HL-60 (cell line): ENCODE results near the gene CCNB1IP1.

Experiments
- DNase-seq, 2 experiments: peaks; one replicate each; pipeline ENCODE4 v3.0.0-alpha.2; 2010 to 2020; ENCODE audit warnings: low read depth in 1 of 2, low spot score in 1 of 2
- H3K27ac ChIP-seq: fragments of 250-450 bp; sonication (Bioruptor Pico); replicated peaks from 2 replicates; pipeline ENCODE4 v1.5.1; 2020; ENCODE audit warnings: mild to moderate bottlenecking, moderate library complexity
- H3K27me3 ChIP-seq: fragments of 250-450 bp; sonication (Bioruptor Pico); 2 replicates; pipeline ENCODE4 v1.5.1; 2021; ENCODE audit warnings: mild to moderate bottlenecking, moderate library complexity; ENCODE audit not compliant: insufficient read depth, poor library complexity, severe bottlenecking
- H3K4me3 ChIP-seq: replicated peaks from 2 replicates; pipeline ENCODE4 v1.5.1; 2011; ENCODE audit warnings: mild to moderate bottlenecking, control low read depth, low read length; ENCODE audit not compliant: insufficient read depth
- GABPA ChIP-seq: IDR thresholded peaks from 2 replicates; pipeline ENCODE4 v1.6.1; 2012; ENCODE audit warnings: low read depth
- POLR2AphosphoS5 ChIP-seq: IDR thresholded peaks from 2 replicates; pipeline ENCODE4 v1.6.1; 2012; ENCODE audit warnings: low read depth
- REST ChIP-seq: IDR thresholded peaks from 2 replicates; pipeline ENCODE4 v1.6.1; 2012; ENCODE audit warnings: low read depth; ENCODE audit not compliant: insufficient replicate concordance
- SPI1 ChIP-seq: IDR thresholded peaks from 2 replicates; pipeline ENCODE4 v1.6.1; 2012; ENCODE audit warnings: low read depth, mild to moderate bottlenecking, borderline replicate concordance
- TF ChIP-seq, protein P1 (sequence below): IDR thresholded peaks from one replicate; pipeline ENCODE4 v1.5.1; 2011; ENCODE audit warnings: low read length, control low read depth, inconsistent platforms; ENCODE audit not compliant: insufficient read depth

CCNB1IP1 gene

DNA sequence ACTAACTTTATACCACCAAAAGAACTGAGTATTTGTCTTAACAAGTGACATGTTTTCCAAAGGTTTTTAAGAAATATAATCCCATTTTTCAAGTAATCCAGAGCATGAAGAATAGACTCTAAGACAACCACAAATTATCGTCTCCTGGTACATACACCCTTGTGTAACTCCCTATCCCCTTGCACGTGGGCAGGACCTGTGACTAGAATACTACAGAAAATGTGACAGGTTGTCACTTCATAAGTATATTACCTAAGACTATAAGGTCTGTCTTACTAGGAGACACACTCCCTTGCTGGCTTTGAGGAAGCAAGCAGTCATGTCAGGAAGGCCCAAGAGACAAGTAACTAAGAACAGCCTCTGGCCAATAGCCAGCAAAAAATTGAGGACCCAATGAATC, 19.1 kb downstream of the CCNB1IP1 start:
- Histone ChIP-seq H3K27ac (no peak overlapping the region), H3K27me3 (no peaks in the 10 kb centered on the region), H3K4me3 (no peak overlapping the region)
- TF ChIP-seq SPI1: no peak
- DNase-seq: no peak

- DNase-seq: no peak
- H3K4me3 ChIP-seq: no peak overlapping the region; the same call in 1 of the 2 replicates
- TF ChIP-seq REST: no peak
- no peak for TF ChIP-seq GABPA
- no peak for TF ChIP-seq POLR2AphosphoS5
- TF ChIP-seq, protein P1, sequence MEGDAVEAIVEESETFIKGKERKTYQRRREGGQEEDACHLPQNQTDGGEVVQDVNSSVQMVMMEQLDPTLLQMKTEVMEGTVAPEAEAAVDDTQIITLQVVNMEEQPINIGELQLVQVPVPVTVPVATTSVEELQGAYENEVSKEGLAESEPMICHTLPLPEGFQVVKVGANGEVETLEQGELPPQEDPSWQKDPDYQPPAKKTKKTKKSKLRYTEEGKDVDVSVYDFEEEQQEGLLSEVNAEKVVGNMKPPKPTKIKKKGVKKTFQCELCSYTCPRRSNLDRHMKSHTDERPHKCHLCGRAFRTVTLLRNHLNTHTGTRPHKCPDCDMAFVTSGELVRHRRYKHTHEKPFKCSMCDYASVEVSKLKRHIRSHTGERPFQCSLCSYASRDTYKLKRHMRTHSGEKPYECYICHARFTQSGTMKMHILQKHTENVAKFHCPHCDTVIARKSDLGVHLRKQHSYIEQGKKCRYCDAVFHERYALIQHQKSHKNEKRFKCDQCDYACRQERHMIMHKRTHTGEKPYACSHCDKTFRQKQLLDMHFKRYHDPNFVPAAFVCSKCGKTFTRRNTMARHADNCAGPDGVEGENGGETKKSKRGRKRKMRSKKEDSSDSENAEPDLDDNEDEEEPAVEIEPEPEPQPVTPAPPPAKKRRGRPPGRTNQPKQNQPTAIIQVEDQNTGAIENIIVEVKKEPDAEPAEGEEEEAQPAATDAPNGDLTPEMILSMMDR: no peak
- no peak for TF ChIP-seq SPI1
- H3K27ac ChIP-seq: no peak overlapping the region
- no peaks in the 10 kb centered on the region for H3K27me3 ChIP-seq
These were observed 27.0 kb downstream of the CCNB1IP1 start for GRCh38 chr14:20306079-20306423.

DNA sequence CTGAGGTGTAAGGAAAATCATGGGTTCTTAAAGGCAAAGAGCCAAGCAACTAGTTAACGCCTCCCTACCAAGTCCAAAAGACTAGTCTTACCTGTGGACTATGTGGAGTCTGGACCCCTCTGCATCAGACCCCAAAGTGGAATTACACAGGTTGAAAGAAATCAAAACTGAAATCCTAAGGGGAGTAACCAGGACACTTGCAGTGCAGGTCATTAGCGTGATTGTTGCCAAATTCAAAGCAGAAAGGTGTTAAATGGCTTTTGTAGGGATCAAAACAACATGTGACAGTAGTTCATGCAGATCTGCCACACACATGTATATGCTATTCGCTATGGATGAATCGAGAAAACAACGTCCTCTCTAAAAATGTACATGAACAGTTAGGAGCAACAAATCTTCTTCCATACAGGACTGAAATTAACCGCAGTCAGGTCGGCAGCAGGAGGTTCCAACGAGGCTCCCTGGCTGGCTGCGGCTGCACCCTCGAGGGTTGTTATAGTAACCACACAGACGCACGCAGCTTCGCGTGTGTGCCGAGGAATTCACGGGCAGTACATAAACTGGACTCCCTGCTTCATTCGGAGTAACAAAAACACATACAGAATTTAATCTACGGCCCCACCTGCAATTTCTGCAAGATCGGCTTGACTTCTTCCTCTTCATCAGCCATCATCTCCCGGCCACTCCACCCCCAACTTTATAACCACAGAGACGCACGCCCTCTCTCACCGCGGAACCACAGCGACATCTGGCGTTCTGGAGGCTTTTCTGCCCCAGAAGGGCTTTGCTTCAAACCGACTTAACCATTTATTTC, 27.6 kb downstream of the CCNB1IP1 start, which contains the start of gene TTC5:
TSS of gene TTC5 (minus strand) at position 687 of the 814 bp plus-strand sequence. CDS start at position 673, 14 bp downstream.
- Histone ChIP-seq H3K27ac (peak within 1 kb of the TSS; percentile 70), H3K27me3 (no peaks in the 10 kb centered on the region), H3K4me3 (peak within 1 kb of the TSS; percentile 84)
- DNase-seq: peak; percentile 85 to 91
- TF ChIP-seq POLR2AphosphoS5: peak; percentile 78
- TF ChIP-seq SPI1: no peak
- TF ChIP-seq, protein P1: peak; percentile 95

GRCh38 chr14:20302042-20302755, 30.9 kb downstream of the CCNB1IP1 start:
- TF ChIP-seq POLR2AphosphoS5: no peak
- TF ChIP-seq GABPA: no peak
- TF ChIP-seq REST: no peak
- TF ChIP-seq, protein P1: no peak
- no peak for TF ChIP-seq SPI1
- no peak overlapping the region for H3K4me3 ChIP-seq
- H3K27me3 ChIP-seq: no peaks in the 10 kb centered on the region
- no peak for DNase-seq
- no peak overlapping the region for H3K27ac ChIP-seq
